Activated CD8-positive, alpha-beta memory T cell treated with anti-CD3 and anti-CD28 coated beads, Interleukin-2, amount 10 ng/mL, durations not matched to agents 7 days and 5 days (primary cell): ENCODE measurements around the gene RANBP3. TPM values are rescaled to one million over a fixed set of nuclear protein-coding genes. Genes with fewer than 3 reads are reported as not detected.
"Not testable (repeated sequence)": the region's sequence is repeated elsewhere in the genome, so short reads cannot be mapped to it uniquely, and the experiment has no call there.

Source experiments
- ATAC-seq: fragments of 150-1000 bp; cut with Tn5 transposase; one replicate; pipeline ENCODE4 v1.10.0; 2021; ENCODE audit warnings: moderate library complexity
- CTCF ChIA-PET: fragments of 350-600 bp; sonication (Branson Sonifier 250); formaldehyde crosslinking; loops from one replicate; lab custom pipeline; 2021; ENCODE audit warnings: antibody characterized with exemption; lab: Charles Lee
- DNase-seq: peaks from one replicate; pipeline ENCODE4 v3.0.0-alpha.2; 2020
- H3K27ac Mint-ChIP-seq: one replicate; pipeline ENCODE4 v1.8.0; 2021; ENCODE audit warnings: mild to moderate bottlenecking, mixed read lengths
- H3K27me3 Mint-ChIP-seq: one replicate; pipeline ENCODE4 v1.8.0; 2021; ENCODE audit warnings: mixed read lengths
- H3K36me3 Mint-ChIP-seq: one replicate; pipeline ENCODE4 v1.8.0; 2021; ENCODE audit warnings: mild to moderate bottlenecking, mixed read lengths
- H3K4me1 Mint-ChIP-seq: one replicate; pipeline ENCODE4 v1.8.0; 2021; ENCODE audit warnings: mixed read lengths
- H3K4me3 Mint-ChIP-seq: one replicate; pipeline ENCODE4 v1.8.0; 2021; ENCODE audit warnings: mild to moderate bottlenecking, moderate library complexity, mixed read lengths
- H3K9me3 Mint-ChIP-seq: one replicate; pipeline ENCODE4 v1.8.0; 2022; ENCODE audit warnings: low read depth, mixed read lengths
- total RNA-seq, 2 experiments: library from RNA; stranded (reverse); gene quantifications; one replicate each; pipeline ENCODE4 v1.2.3, GENCODE V29; 2021

The RANBP3 gene
- total RNA-seq, 2 experiments from 2014 or later, result 97.8 to 108 TPM

DNA sequence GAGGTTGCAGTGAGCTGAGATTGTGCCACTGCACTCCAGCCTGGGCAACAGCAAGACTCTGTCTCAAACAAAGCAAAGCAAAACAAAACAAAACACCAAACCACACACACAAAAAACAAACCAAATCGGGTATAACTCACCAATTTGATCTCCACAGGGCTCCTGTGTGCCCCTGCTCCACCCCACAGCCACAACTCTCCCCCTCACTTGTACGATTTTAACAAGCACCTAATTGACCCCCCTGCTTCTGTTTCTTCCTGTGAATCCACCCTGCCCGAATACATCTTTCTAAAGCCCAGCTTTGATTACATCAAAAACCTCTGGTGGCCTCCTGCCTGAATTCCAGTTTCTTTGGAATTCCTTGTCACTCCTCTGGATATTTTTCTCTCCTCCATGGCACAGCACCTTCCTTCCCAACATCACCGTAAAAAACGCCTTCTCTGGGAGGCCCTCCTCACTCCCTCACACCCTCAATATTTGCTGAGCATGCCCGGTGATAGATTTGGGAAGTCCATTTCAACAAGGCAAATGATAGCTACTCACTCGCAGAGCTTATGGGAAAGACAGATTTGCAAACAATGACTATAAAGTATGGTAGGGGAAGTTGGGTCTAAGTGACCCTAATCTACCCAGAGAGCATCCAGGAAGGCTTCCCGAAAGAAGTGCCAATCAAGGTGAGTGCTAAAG lies 11.6 kb upstream of the RANBP3 start:
- no peaks in the 10 kb centered on the region for H3K36me3 Mint-ChIP-seq
- H3K4me1 Mint-ChIP-seq, result peaks cover 26% of the 10 kb centered on the region
- CTCF ChIA-PET, result interaction anchor here (1.0 to 8.1 kb wide), 7 partner anchors 7 to 136 kb away, joined by 3 to 82 read pairs (median 22); partner anchors contain the start of gene RANBP3
- no peaks in the 10 kb centered on the region for H3K27me3 Mint-ChIP-seq
- H3K4me3 Mint-ChIP-seq, result no peak overlapping the region
- no peak for DNase-seq
- no peak overlapping the region for H3K27ac Mint-ChIP-seq
- ATAC-seq, result no peak
- H3K9me3 Mint-ChIP-seq, result no peaks in the 10 kb centered on the region

DNA sequence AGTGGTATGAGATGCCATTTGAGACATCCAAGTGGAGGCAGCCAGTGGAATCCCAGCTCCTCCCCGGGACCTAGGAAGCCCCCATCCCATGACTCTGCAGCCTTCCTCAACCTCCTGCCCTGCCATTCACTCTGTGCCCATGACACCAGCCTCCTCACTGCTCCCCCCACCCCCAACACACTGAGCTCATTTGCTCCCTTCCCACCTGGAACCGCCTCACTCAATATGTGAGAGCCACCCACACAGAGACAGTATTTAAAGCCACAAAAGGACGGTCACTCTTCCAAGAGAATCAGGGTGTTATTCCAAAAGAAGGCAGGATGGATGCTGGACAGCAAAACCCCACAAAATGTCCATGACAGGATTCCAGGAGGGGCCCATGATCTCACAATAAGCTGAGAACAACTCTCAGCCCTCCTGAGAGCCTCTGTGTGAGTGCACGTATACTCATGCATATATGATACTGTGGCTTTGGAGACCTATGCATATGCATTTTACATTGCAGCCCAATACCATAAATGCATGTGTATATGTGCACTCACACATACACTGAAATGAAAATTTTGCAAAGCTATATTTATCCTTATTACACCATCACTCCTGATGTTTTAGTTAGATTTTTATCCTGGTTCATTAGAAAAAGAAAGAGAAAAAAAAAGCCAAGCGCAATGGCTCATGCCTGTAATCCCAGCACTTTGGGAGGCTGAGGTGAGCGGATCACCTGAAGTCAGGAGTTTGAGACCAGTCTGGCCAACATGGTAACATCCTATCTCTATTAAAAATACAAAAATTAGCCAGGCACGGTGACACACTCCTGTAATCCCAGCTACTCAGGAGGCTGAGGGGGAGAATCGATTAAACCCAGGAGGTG lies 10.8 kb upstream of the RANBP3 start:
- H3K27ac Mint-ChIP-seq, result no peak overlapping the region
- CTCF ChIA-PET, result interaction anchor here (0.9 to 8.1 kb wide), 8 partner anchors 10 to 137 kb away, joined by 3 to 82 read pairs (median 15); partner anchors contain the start of gene RANBP3
- no peaks in the 10 kb centered on the region for H3K27me3 Mint-ChIP-seq
- no peak for DNase-seq
- no peak for ATAC-seq
- peaks cover 33% of the 10 kb centered on the region for H3K4me1 Mint-ChIP-seq
- no peaks in the 10 kb centered on the region for H3K9me3 Mint-ChIP-seq
- H3K36me3 Mint-ChIP-seq, result no peaks in the 10 kb centered on the region
- H3K4me3 Mint-ChIP-seq, result no peak overlapping the region

GRCh38 chr19:5987077-5987818 lies 9.3 kb upstream of the RANBP3 start:
- Mint-ChIP-seq H3K4me1 (peaks cover 46% of the 10 kb centered on the region), H3K36me3 (no peaks in the 10 kb centered on the region), H3K27ac (peak overlapping the region; percentile 72), H3K9me3 (no peaks in the 10 kb centered on the region), H3K4me3 (peak overlapping the region; percentile 64), H3K27me3 (no peaks in the 10 kb centered on the region)
- DNase-seq, result peak; percentile 82
- CTCF ChIA-PET, result interaction anchor here (0.7 to 8.1 kb wide), 22 partner anchors 9 to 232 kb away, joined by 3 to 82 read pairs (median 4); partner anchors contain the start of gene RANBP3
- peak; percentile 22 for ATAC-seq

GRCh38 chr19:5985837-5986236 lies 7.9 kb upstream of the RANBP3 start:
- H3K4me3 Mint-ChIP-seq, H3K9me3 Mint-ChIP-seq: not testable (repeated sequence)

GRCh38 chr19:5985098-5985783 lies 7.3 kb upstream of the RANBP3 start:
- Mint-ChIP-seq H3K9me3 (no peaks in the 10 kb centered on the region), H3K4me3 (no peak overlapping the region), H3K27me3 (no peaks in the 10 kb centered on the region), H3K27ac (no peak overlapping the region), H3K4me1 (peaks cover 56% of the 10 kb centered on the region), H3K36me3 (peaks cover 11% of the 10 kb centered on the region)
- no peak for ATAC-seq
- CTCF ChIA-PET, result interaction anchor here (1.0 to 8.1 kb wide), 6 partner anchors 13 to 181 kb away, joined by 3 to 82 read pairs (median 14); partner anchors contain the start of gene NRTN
- no peak for DNase-seq

More at GRCh38 chr19:5985837-5986236, 7.9 kb upstream of the RANBP3 start:
- not testable (repeated sequence) for H3K27me3 Mint-ChIP-seq, H3K36me3 Mint-ChIP-seq, ATAC-seq, H3K27ac Mint-ChIP-seq, DNase-seq
- CTCF ChIA-PET, result interaction anchor here (0.7 to 8.1 kb wide), 7 partner anchors 8 to 182 kb away, joined by 3 to 82 read pairs (median 7); partner anchors contain the start of gene NRTN
- peaks cover 54% of the 10 kb centered on the region for H3K4me1 Mint-ChIP-seq

DNA sequence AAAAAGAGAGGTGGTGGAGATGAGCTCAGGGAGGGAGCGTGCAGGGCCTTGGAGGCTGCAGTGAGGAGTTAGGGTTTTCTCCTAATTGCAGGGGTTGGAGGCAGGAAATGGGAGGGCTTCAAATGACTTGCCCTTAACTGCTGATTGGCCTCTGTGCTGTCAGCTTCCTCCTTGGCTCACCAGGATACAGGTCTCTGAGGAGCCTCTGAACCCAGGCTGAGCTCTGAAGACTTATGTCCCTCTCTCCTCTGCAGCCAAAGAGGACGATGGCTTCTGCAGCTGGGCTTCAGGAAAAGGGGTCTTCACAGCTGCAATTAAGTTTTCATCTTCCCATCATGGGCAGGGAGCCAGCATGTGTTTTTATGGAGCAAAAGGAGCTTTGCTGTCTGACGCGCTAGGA lies 6.7 kb upstream of the RANBP3 start:
- no peak for DNase-seq
- CTCF ChIA-PET, result interaction anchor here (1.0 to 8.1 kb wide), 4 partner anchors 14 to 180 kb away, joined by 3 to 82 read pairs (median 36); partner anchors contain the start of gene NRTN
- H3K27ac Mint-ChIP-seq, result peak overlapping the region; percentile 7
- no peaks in the 10 kb centered on the region for H3K9me3 Mint-ChIP-seq
- H3K27me3 Mint-ChIP-seq, result no peaks in the 10 kb centered on the region
- ATAC-seq, result no peak
- H3K4me3 Mint-ChIP-seq, result no peak overlapping the region
- peaks cover 13% of the 10 kb centered on the region for H3K36me3 Mint-ChIP-seq
- peaks cover 60% of the 10 kb centered on the region for H3K4me1 Mint-ChIP-seq

DNA sequence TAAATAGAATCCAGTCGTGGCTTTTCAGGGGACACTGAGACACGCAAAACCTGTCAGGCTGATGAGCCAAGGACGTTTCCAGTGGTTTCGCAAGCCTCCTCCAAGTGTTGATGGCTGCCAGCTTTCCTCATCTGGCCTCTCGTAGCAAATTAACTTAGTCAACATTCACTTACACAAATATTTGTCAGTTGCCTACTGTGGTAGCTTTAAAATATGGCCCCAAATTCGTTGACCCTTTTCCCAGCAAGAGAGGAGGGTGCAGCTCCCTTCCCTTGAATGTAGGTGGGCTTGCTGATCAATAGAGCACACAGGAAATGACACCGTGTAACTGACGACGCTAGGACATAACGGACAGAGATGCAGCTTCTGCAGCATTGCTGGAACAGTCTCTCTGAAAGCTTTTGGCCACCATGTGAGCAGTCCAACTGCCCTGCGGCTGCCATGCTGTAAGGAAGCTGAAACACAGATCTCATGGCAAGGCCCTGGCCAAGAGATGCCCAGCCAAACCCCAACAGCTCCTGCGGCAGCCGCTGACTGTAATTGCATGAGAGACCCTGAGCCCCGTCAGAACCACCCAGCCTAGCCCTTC lies 5.5 kb upstream of the RANBP3 start:
- CTCF ChIA-PET, result interaction anchor here (1.0 to 8.1 kb wide), 5 partner anchors 13 to 179 kb away, joined by 3 to 82 read pairs (median 22); partner anchors contain the start of gene NRTN
- Mint-ChIP-seq H3K36me3 (peaks cover 17% of the 10 kb centered on the region), H3K27me3 (no peaks in the 10 kb centered on the region), H3K4me1 (peaks cover 59% of the 10 kb centered on the region), H3K4me3 (peak overlapping the region; percentile 55), H3K27ac (peak overlapping the region; percentile 90), H3K9me3 (no peaks in the 10 kb centered on the region)
- ATAC-seq (peak; percentile 24), DNase-seq (no peak)

DNA sequence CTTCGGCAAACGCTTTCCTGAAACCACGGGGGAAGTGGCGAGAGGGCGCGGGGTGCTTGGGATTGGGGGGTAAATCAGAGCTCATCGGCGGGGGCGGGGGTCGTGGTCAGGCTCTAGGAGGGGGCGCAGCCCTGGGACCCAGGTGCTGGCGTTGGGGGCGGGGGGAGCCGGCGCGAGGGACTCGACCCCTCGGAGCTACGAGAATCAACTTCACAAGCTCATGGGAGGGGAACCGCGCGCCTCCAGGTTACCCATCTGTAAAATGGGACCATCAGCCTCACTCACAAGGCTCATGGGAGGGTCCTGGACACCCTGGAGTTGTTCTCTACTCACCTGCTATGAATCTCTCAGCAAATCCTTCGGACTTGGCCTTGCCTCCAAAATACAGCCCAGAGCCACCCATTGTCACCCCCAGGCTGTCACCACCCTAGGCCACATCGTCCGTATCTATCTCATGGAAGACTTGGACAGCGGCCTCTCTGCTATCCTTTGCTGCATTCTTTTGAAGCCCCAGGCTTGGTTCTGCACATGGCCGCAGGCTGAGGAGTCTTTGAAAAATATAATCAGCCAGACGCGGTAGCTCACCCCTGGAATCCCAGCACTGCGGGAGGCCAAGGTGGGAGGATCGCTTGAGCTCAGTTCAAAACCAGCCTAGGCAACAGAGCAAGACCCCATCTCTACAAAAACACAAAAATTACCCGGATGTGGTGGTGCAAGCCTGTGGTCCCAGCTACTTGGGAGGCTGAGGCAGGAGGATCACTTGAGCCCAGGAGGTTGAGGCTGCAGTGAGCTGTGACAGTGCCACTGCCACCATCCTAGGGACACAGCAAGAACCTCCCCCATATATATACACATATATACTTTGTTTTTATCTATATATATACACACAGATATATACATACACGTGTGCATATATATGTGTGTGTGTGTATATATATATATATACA lies 939 bp upstream of the RANBP3 start:
- CTCF ChIA-PET, result interaction anchor here (0.6 to 6.0 kb wide), 12 partner anchors 7 to 289 kb away, joined by 3 to 71 read pairs (median 4); partner anchors contain the start of genes NDUFA11, NRTN and RPL36
- Mint-ChIP-seq H3K27ac (peak overlapping the region; percentile 90), H3K27me3 (no peaks in the 10 kb centered on the region), H3K9me3 (no peaks in the 10 kb centered on the region), H3K4me3 (peak overlapping the region; percentile 90), H3K36me3 (peaks cover 40% of the 10 kb centered on the region), H3K4me1 (peaks cover 70% of the 10 kb centered on the region)
- ATAC-seq (no peak), DNase-seq (peak; percentile 51)

GRCh38 chr19:5977222-5977784 lies 637 bp downstream of the RANBP3 start:
- CTCF ChIA-PET, result interaction anchor here (0.8 to 6.0 kb wide), 8 partner anchors 10 to 288 kb away, joined by 3 to 71 read pairs (median 6); partner anchors contain the start of genes NRTN and RPL36
- peak overlapping the region; percentile 88 for H3K27ac Mint-ChIP-seq
- H3K4me3 Mint-ChIP-seq, result peak overlapping the region; percentile 90
- H3K4me1 Mint-ChIP-seq, result peaks cover 70% of the 10 kb centered on the region
- H3K36me3 Mint-ChIP-seq, result peaks cover 42% of the 10 kb centered on the region
- H3K9me3 Mint-ChIP-seq, result no peaks in the 10 kb centered on the region
- H3K27me3 Mint-ChIP-seq, result no peaks in the 10 kb centered on the region
- DNase-seq (no peak), ATAC-seq (no peak)

- Mint-ChIP-seq H3K27me3 (no peaks in the 10 kb centered on the region), H3K36me3 (peaks cover 38% of the 10 kb centered on the region), H3K9me3 (no peaks in the 10 kb centered on the region), H3K4me3 (peak overlapping the region; percentile 90), H3K4me1 (peaks cover 69% of the 10 kb centered on the region), H3K27ac (peak overlapping the region; percentile 88)
- ATAC-seq, result no peak
- CTCF ChIA-PET, result interaction anchor here (0.9 to 6.0 kb wide), 5 partner anchors 9 to 173 kb away, joined by 3 to 71 read pairs (median 10); partner anchors contain the start of gene NRTN
- no peak for DNase-seq
These were observed 1.2 kb downstream of the RANBP3 start for GRCh38 chr19:5976768-5977167.

GRCh38 chr19:5975388-5975728 lies 2.6 kb downstream of the RANBP3 start:
- Mint-ChIP-seq H3K9me3 (no peaks in the 10 kb centered on the region), H3K36me3 (peaks cover 36% of the 10 kb centered on the region), H3K27ac (peak overlapping the region; percentile 26), H3K27me3 (no peaks in the 10 kb centered on the region), H3K4me3 (peak overlapping the region; percentile 90), H3K4me1 (peaks cover 72% of the 10 kb centered on the region)
- DNase-seq (no peak), ATAC-seq (no peak)
- CTCF ChIA-PET, result interaction anchor here (0.9 to 6.0 kb wide), 4 partner anchors 8 to 47 kb away, joined by 3 to 71 read pairs (median 6); no protein-coding TSS in a partner anchor
